ENCODE measurements around the gene TMEM63A. TPM values are rescaled to one million over a fixed set of nuclear protein-coding genes. Genes with fewer than 3 reads are reported as not detected.

The TMEM63A gene
- total RNA-seq, 6 experiments from 2014 or later = 32.1 to 81.5 (median 44.9) TPM

DNA sequence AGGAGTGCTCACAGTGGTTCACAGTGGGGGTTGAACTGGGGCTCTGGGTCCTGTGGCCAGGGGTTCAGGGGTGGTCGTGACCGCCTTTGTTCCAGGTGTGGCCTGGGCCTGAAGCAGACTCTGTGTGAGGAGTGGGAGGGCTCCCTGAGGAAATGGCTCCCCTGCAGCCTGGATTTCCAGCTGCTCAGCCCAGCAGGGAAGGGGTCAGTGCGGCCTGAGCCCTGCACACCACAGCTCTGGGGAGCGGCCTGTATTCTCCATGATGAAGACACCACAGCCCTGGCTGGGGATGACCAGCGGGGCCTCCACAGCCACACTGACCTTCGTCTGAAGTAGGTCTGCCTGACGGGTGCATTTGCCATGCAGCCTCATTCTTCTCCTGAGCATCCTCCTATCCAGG lies 25.2 kb upstream of the TMEM63A start:
- no peak for TF ChIP-seq POLR2A (IDR thresholded peaks at IDR 0.05)
- TF ChIP-seq, protein P1, sequence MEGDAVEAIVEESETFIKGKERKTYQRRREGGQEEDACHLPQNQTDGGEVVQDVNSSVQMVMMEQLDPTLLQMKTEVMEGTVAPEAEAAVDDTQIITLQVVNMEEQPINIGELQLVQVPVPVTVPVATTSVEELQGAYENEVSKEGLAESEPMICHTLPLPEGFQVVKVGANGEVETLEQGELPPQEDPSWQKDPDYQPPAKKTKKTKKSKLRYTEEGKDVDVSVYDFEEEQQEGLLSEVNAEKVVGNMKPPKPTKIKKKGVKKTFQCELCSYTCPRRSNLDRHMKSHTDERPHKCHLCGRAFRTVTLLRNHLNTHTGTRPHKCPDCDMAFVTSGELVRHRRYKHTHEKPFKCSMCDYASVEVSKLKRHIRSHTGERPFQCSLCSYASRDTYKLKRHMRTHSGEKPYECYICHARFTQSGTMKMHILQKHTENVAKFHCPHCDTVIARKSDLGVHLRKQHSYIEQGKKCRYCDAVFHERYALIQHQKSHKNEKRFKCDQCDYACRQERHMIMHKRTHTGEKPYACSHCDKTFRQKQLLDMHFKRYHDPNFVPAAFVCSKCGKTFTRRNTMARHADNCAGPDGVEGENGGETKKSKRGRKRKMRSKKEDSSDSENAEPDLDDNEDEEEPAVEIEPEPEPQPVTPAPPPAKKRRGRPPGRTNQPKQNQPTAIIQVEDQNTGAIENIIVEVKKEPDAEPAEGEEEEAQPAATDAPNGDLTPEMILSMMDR (IDR thresholded peaks at IDR 0.05) = no peak
- intact Hi-C loops (cut with DNase I) = no loop called here
- H3K36me3 ChIP-seq = no peaks in the 10 kb centered on the region
- no peak overlapping the region for H3K27ac ChIP-seq
- ATAC-seq (no peak), DNase-seq (peak in 1 of 3 donors; percentile 34)
- WGBS (ENCODE audit: insufficient coverage, low coverage, low lambda C conversion rate, missing lambda C conversion rate) = no CpG with 5 or more reads among the region's 7 CpGs
- peaks cover 0 to 8% (median 2%) of the 10 kb centered on the region in 4 donors for H3K4me1 ChIP-seq
- no peaks in the 10 kb centered on the region for H3K9me3 ChIP-seq
- no peaks in the 10 kb centered on the region for H3K27me3 ChIP-seq
- no peak overlapping the region for H3K4me3 ChIP-seq

DNA sequence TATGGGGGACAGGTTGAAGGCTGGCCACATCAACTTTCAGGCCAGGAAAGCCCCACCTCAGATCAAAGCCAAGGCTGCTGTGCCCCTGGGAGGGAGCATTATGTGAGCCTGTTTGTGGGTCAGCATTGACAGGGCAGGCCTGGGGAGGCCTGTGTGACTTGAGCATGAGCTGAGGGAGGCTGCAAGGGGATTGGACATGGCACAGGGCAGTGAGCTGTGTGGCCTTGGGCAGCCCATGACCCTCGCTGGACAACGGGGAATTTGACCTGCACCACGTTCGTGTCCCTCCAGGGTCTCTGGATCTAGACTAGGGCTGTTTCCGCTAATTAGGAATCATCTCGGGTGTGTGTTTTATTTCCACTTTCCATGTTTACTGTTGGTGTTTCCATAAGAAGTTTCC lies 24.3 kb upstream of the TMEM63A start:
- H3K9me3 ChIP-seq = no peaks in the 10 kb centered on the region
- peak in 1 of 3 donors; percentile 16 for DNase-seq
- H3K4me3 ChIP-seq = no peak overlapping the region
- 83% methylated on average over 1 of the region's 6 CpGs for WGBS (ENCODE audit: insufficient coverage, low coverage, low lambda C conversion rate, missing lambda C conversion rate)
- no peaks in the 10 kb centered on the region for H3K27me3 ChIP-seq
- no peak overlapping the region for H3K27ac ChIP-seq
- H3K36me3 ChIP-seq = no peaks in the 10 kb centered on the region
- intact Hi-C loops (cut with DNase I) = no loop called here
- TF ChIP-seq, protein P1 (IDR thresholded peaks at IDR 0.05) = no peak
- no peak for TF ChIP-seq POLR2A (IDR thresholded peaks at IDR 0.05)
- no peak for ATAC-seq
- H3K4me1 ChIP-seq = peaks cover 0 to 6% (median 2%) of the 10 kb centered on the region in 4 donors

DNA sequence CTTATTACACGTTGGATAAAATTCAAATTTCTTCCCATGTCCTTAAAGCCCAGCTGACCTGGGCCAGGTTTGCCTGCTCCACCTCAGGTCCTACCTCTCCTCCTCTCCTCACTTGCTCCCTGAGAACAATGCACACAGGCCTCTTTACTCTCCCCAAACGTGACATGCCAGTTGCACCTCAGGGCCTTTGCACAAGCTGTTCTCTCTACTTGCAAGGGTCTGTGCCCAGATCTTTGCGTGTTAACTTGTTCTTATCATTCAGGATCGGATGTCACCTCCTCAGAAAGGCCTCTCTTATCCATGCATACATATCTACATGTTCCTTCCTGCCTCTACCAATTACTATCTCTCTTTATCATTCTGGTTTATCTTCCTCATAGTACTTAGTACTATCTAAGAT lies 21.4 kb upstream of the TMEM63A start:
- TF ChIP-seq POLR2A (IDR thresholded peaks at IDR 0.05) = no peak
- TF ChIP-seq, protein P1 (IDR thresholded peaks at IDR 0.05) = no peak
- Histone ChIP-seq H3K27ac (no peak overlapping the region), H3K9me3 (no peaks in the 10 kb centered on the region), H3K4me3 (no peak overlapping the region), H3K36me3 (no peaks in the 10 kb centered on the region), H3K4me1 (no peaks in the 10 kb centered on the region), H3K27me3 (no peaks in the 10 kb centered on the region)
- intact Hi-C loops (cut with DNase I) = no loop called here
- DNase-seq (peak in 1 of 3 donors; percentile 15), ATAC-seq (no peak)
- WGBS (ENCODE audit: insufficient coverage, low coverage, low lambda C conversion rate, missing lambda C conversion rate) = 95% methylated on average over 4 of the region's 4 CpGs

DNA sequence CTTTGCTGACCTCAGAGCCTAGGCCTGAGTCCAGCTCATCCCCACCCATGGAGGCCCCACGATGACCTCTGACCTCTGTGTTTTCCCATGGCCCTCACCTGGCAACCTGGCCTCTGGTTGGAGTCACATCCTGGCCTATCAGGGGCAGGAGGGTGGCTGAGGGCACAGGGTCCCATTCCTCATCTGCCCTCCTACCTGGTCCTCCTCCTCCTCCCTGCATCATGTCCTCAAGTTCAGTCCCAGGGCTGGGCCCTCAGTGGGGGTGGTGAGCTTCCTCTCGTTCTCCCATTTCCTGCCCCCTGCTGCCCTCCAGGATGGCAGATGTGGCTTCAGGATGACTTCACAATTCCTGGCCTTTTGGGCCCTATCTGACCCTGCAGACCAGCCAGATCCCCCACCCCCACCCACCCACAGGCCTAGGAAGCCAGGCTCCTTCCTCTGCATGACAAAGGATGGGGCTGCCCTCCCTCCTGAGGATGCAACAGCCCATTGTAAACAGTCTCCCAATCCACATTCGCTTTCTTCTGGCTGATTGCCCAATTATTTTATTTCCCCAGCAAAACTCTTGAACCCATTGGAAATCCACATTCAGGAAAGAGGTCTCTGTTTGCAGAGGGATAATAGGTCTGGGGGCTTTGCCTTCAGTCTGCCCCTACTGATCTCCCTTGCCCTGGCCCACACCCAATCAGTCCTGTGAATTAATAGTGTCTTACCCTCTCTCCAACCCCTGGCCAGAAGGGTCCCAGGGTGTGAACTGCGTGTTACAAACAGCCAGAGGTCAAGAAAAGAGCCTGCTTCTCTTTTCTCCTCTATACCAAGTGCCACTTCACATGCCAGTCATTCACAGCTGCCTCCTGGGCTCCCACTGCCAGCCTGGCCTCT lies 17.1 kb upstream of the TMEM63A start:
- TF ChIP-seq, protein P1 (IDR thresholded peaks at IDR 0.05) = no peak
- TF ChIP-seq POLR2A (IDR thresholded peaks at IDR 0.05) = no peak
- 79% methylated on average over 2 of the region's 4 CpGs for WGBS (ENCODE audit: insufficient coverage, low coverage, low lambda C conversion rate, missing lambda C conversion rate)
- H3K4me1 ChIP-seq = peaks cover 0 to 13% (median 4%) of the 10 kb centered on the region in 4 donors
- ATAC-seq = no peak
- no peak overlapping the region for H3K27ac ChIP-seq
- intact Hi-C loops (cut with DNase I) = no loop called here
- H3K36me3 ChIP-seq = no peaks in the 10 kb centered on the region
- no peaks in the 10 kb centered on the region for H3K27me3 ChIP-seq
- no peaks in the 10 kb centered on the region for H3K9me3 ChIP-seq
- DNase-seq = peak in 1 of 3 donors; percentile 13
- H3K4me3 ChIP-seq = no peak overlapping the region
